Measurements from ENCODE around the gene ACVR2B. TPM values are rescaled to one million over a fixed set of nuclear protein-coding genes. Genes with fewer than 3 reads are reported as not detected.

Gene ACVR2B
- total RNA-seq, 1 experiment from 2014 or later, result 1.4 TPM

Other genes with a start within 250 kb of the ACVR2B start
- not detected in 2 replicates for gene SLC22A13, start 188.1 kb upstream of the ACVR2B start, total RNA-seq (2014; rRNA removed; shearing (Covaris generic); ENCODE audit: low replicate concordance)
- gene SLC22A14, start 171.6 kb upstream of the ACVR2B start, total RNA-seq (2014; rRNA removed; shearing (Covaris generic); ENCODE audit: low replicate concordance), result not detected in 2 replicates
- 1.5 and 3.2 TPM in 2 replicates for gene XYLB, start 107.1 kb upstream of the ACVR2B start, total RNA-seq (2014; rRNA removed; shearing (Covaris generic); ENCODE audit: low replicate concordance)
- gene EXOG, start 42.5 kb downstream of the ACVR2B start, total RNA-seq (2014; rRNA removed; shearing (Covaris generic); ENCODE audit: low replicate concordance), result 2.2 and 3.6 TPM in 2 replicates
- not detected in 2 replicates for gene SCN5A, start 195.8 kb downstream of the ACVR2B start, total RNA-seq (2014; rRNA removed; shearing (Covaris generic); ENCODE audit: low replicate concordance)

Data from Caki2 (cell line).